HepG2 (cell line): ENCODE results near the gene SSH3. TPM values are rescaled to one million over a fixed set of nuclear protein-coding genes. Genes with fewer than 3 reads are reported as not detected.
A peak's percentile ranks its signal among the peaks of the same experiment; 100 is the strongest.

ENCODE experiments used
- ATAC-seq: fragments of 200-7000 bp; cut with Tn5 transposase; 3 replicates; pipeline ENCODE4 v1.9.1; 2020; ENCODE audit warnings: mild to moderate bottlenecking, moderate library complexity
- BruUV-seq: library from RNA; stranded (reverse); fragments of 400-500 nt; replicated peaks from 2 replicates; lab custom pipeline; 2021; lab: Mats Ljungman, UMichigan
- CTCF ChIA-PET: fragments of 300-600 bp; formaldehyde crosslinking; extraction: SDS; loops from one replicate; lab custom pipeline; 2021; ENCODE audit warnings: low total read pairs, inconsistent platforms, low intra/inter-chr PET ratio; lab: Yijun Ruan, JAX
- POLR2A ChIA-PET: fragments of 350-600 bp; sonication (Branson Sonifier 250); formaldehyde crosslinking; loops from one replicate; lab custom pipeline; 2020; ENCODE audit warnings: antibody characterized with exemption, inconsistent platforms; lab: Yijun Ruan, JAX
- DNase-seq: peaks from one replicate; pipeline ENCODE4 v3.0.0-alpha.2; 2015; ENCODE audit warnings: low spot score
- FAIRE-seq: peaks from 3 replicates; lab custom pipeline; 2011; peaks lifted over from hg19 to GRCh38; lab: Jason Lieb, UNC
- H2AFZ ChIP-seq: one replicate; pipeline ENCODE4 v1.6.1; 2011; ENCODE audit warnings: low read length, inconsistent platforms
- H3K27ac ChIP-seq: fragments of 300-600 bp; 3 replicates; pipeline ENCODE4 v1.8.0; 2011; ENCODE audit warnings: mixed run types, mild to moderate bottlenecking, mixed read lengths, low read length, inconsistent platforms; ENCODE audit not compliant: insufficient read depth; ENCODE audit errors: extremely low read length
- H3K27me3 ChIP-seq, 2 experiments: fragments of 200-600 bp in 1 of 2; 2 replicates in 1 of 2; 3 replicates in 1 of 2; pipeline versions ENCODE4 v1.6.0 to v1.8.0; 2011; ENCODE audit warnings: low read length in 2 of 2, mild to moderate bottlenecking in 2 of 2, moderate library complexity in 2 of 2, inconsistent platforms in 1 of 2; ENCODE audit not compliant: insufficient read depth in 2 of 2, control insufficient read depth in 1 of 2
- H3K36me3 ChIP-seq, 2 experiments: fragments of 200-600 bp in 1 of 2; replicated peaks in 1 of 2; 2 replicates in 1 of 2; 3 replicates in 1 of 2; pipeline versions ENCODE4 v1.5.1 to v1.8.0; 2011; ENCODE audit warnings: low read length in 2 of 2, inconsistent platforms in 1 of 2; ENCODE audit not compliant: insufficient read depth in 2 of 2, control insufficient read depth in 1 of 2
- H3K4me1 ChIP-seq: 2 replicates; pipeline ENCODE4 v1.5.1; 2012; ENCODE audit warnings: low read length, inconsistent platforms; ENCODE audit not compliant: insufficient read depth
- H3K4me2 ChIP-seq: 2 replicates; pipeline ENCODE4 v1.6.0; 2011; ENCODE audit warnings: low read depth, low read length, inconsistent platforms
- H3K4me3 ChIP-seq, 3 experiments: fragments of 200-600 bp in 1 of 3; sonication (generic), shearing (Covaris generic) in 1 of 3; replicated peaks in 1 of 3; 2 replicates each; pipeline ENCODE4 v1.5.1; 2011 to 2016; ENCODE audit warnings: low read length in 3 of 3, inconsistent platforms in 2 of 3, low read depth in 2 of 3, mild to moderate bottlenecking in 2 of 3, control low read depth in 1 of 3, mixed read lengths in 1 of 3; ENCODE audit not compliant: insufficient read depth in 1 of 3
- H3K79me2 ChIP-seq: one replicate; pipeline ENCODE4 v1.6.1; 2011; ENCODE audit warnings: low read length, inconsistent platforms; ENCODE audit not compliant: insufficient read depth
- H3K9ac ChIP-seq: 2 replicates; pipeline ENCODE4 v1.6.0; 2011; ENCODE audit warnings: mild to moderate bottlenecking, low read depth, low read length, inconsistent platforms; ENCODE audit not compliant: insufficient read depth
- H3K9me3 ChIP-seq: 2 replicates; pipeline ENCODE4 v1.5.1; 2012; ENCODE audit warnings: mild to moderate bottlenecking, low read length
- H4K20me1 ChIP-seq: 2 replicates; pipeline ENCODE4 v1.6.0; 2011; ENCODE audit warnings: inconsistent platforms, mild to moderate bottlenecking, low read length, moderate library complexity; ENCODE audit not compliant: insufficient read depth
- AGO2 ChIP-seq: fragments of 200-400 bp; formaldehyde crosslinking; optimal IDR thresholded peaks from 2 replicates; pipeline ENCODE3; 2017; ENCODE audit warnings: mild to moderate bottlenecking, low read depth, low read length, moderate library complexity
- GRHL1 ChIP-seq: sonication (generic); formaldehyde crosslinking; conservative IDR thresholded peaks from 2 replicates; pipeline ENCODE4 v1.8.0; 2022; ENCODE audit warnings: missing genetic modification reagents
- HNRNPL ChIP-seq: fragments of 200-400 bp; formaldehyde crosslinking; IDR thresholded peaks from 2 replicates; pipeline ENCODE4 v1.6.1; 2017; ENCODE audit warnings: mild to moderate bottlenecking, low read depth, low read length
- MEIS2 ChIP-seq: sonication (generic); formaldehyde crosslinking; IDR thresholded peaks from 2 replicates; pipeline ENCODE4 v1.9.0; 2021; ENCODE audit warnings: mild to moderate bottlenecking, missing genetic modification reagents
- MZF1 ChIP-seq: sonication (generic); formaldehyde crosslinking; IDR thresholded peaks from 2 replicates; pipeline ENCODE4 v1.8.1; 2023; ENCODE audit warnings: mild to moderate bottlenecking, missing genetic modification reagents, borderline replicate concordance
- PLSCR1 ChIP-seq: sonication (generic); formaldehyde crosslinking; IDR thresholded peaks from 2 replicates; pipeline ENCODE4 v1.5.0; 2020; ENCODE audit warnings: missing genetic modification reagents, mild to moderate bottlenecking, borderline replicate concordance
- ZNF136 ChIP-seq: sonication (generic); formaldehyde crosslinking; IDR thresholded peaks from 2 replicates; pipeline ENCODE4 v1.8.1; 2022; ENCODE audit warnings: low read depth, mild to moderate bottlenecking, moderate library complexity, missing genetic modification reagents
- ZNF350 ChIP-seq: sonication (generic); formaldehyde crosslinking; IDR thresholded peaks from 2 replicates; pipeline ENCODE4 v1.4.0; 2020; ENCODE audit warnings: mild to moderate bottlenecking, low read depth, missing genetic modification reagents, borderline replicate concordance
- ZNF431 ChIP-seq: sonication (generic); formaldehyde crosslinking; IDR thresholded peaks from 2 replicates; pipeline ENCODE4 v1.9.0; 2022; ENCODE audit warnings: missing genetic modification reagents, low read depth, mild to moderate bottlenecking, borderline replicate concordance
- ZNF546 ChIP-seq: sonication (generic); formaldehyde crosslinking; conservative IDR thresholded peaks from 2 replicates; pipeline ENCODE4 v1.8.1; 2023; ENCODE audit warnings: mild to moderate bottlenecking, missing genetic modification reagents
- ZNF616 ChIP-seq: sonication (generic); formaldehyde crosslinking; IDR thresholded peaks from 2 replicates; pipeline ENCODE4 v1.5.0; 2020; ENCODE audit warnings: low read depth, mild to moderate bottlenecking, missing genetic modification reagents
- ZNF724P ChIP-seq: sonication (generic); formaldehyde crosslinking; IDR thresholded peaks from 2 replicates; pipeline ENCODE4 v1.8.0; 2022; ENCODE audit warnings: missing genetic modification reagents, borderline replicate concordance
- ZZZ3 ChIP-seq: sonication (generic); formaldehyde crosslinking; IDR thresholded peaks from 2 replicates; pipeline ENCODE4 v1.4.0; 2020; ENCODE audit warnings: missing genetic modification reagents, mild to moderate bottlenecking, borderline replicate concordance
- WGBS: methylation state at CpG from one replicate; pipeline ENCODE4 v1.1.6; 2017; ENCODE audit warnings: low lambda C conversion rate; 5-methylcytosine and 5-hydroxymethylcytosine counted together
- in situ Hi-C: cut with HindIII; loops from 2 replicates; pipeline ENCODE4 v1.10.0; 2017; ENCODE audit warnings: low pct_unique_long_range_greater_than_20kb; ENCODE audit not compliant: extremely low pct_ligation_motif_present
- intact Hi-C: fragments of 100-400 bp; cut with micrococcal nuclease; formaldehyde crosslinking; loops from one replicate; pipeline ENCODE4 v1.10.0; 2022; ENCODE audit not compliant: unreplicated experiment
- polyA plus RNA-seq, 8 experiments: library from polyadenylated mRNA; depleted of rRNA in 3 of 8; stranded (reverse) in 7 of 8; unstranded in 1 of 8; fragments of >200 nt; fragmentation: Illumina TruSeq in 4 of 8; extraction: Trizol in 4 of 8; gene quantifications; 2 replicates each; pipeline versions ENCODE4 v1.2.1 to v1.2.3, GENCODE V29; 2011 to 2016; ENCODE audit warnings: low read depth in 4 of 8, missing spikeins in 1 of 8, mixed read lengths in 1 of 8; ENCODE audit not compliant: insufficient read depth in 1 of 8
- total RNA-seq, 5 experiments: library from RNA; depleted of rRNA; stranded (reverse); fragments of >200 nt; fragmentation: Illumina TruSeq; extraction: Trizol; gene quantifications; 2 replicates each; pipeline ENCODE4 v1.2.3, GENCODE V29; 2016; ENCODE audit warnings: low read depth in 1 of 5

The SSH3 gene
- total and polyA plus RNA-seq, 2 of the 13 experiments (the other 11 are each of a cell fraction or from before 2014, with no cell fraction given) = 12.4 to 18.8 TPM

GRCh38 chr11:67285541-67286498, 17.5 kb upstream of the SSH3 start:
- H3K36me3 ChIP-seq = peaks cover 25 to 52% of the 10 kb centered on the region in 2 experiments; a peak in 4 of 5 replicates
- no peak for ATAC-seq
- H3K4me3 ChIP-seq = no peak overlapping the region
- H3K27ac ChIP-seq = peak overlapping the region; percentile 100
- H3K79me2 ChIP-seq = peaks cover 12% of the 10 kb centered on the region
- FAIRE-seq = no peak
- no peaks in the 10 kb centered on the region for H3K9me3 ChIP-seq
- no peak for DNase-seq
- intact Hi-C loops = no loop called here
- no peak overlapping the region for H3K4me2 ChIP-seq
- ChIA-PET CTCF (no interaction called here), POLR2A (no interaction called here)
- no peak overlapping the region for H2AFZ ChIP-seq
- no TSS peak for BruUV-seq
- in situ Hi-C loops = no loop called here
- H4K20me1 ChIP-seq = no peaks in the 10 kb centered on the region
- WGBS = 99% methylated on average over 30 of the region's 39 CpGs
- peaks cover 29% of the 10 kb centered on the region for H3K4me1 ChIP-seq
- no peaks in the 10 kb centered on the region for H3K27me3 ChIP-seq
- H3K9ac ChIP-seq = no peak overlapping the region
- TF ChIP-seq AGO2 = peak; percentile 73
- no peak for TF ChIP-seq ZNF724P (CRISPR knock-in tag)
- no peak for TF ChIP-seq ZNF431 (CRISPR knock-in tag)
- TF ChIP-seq ZNF136 (CRISPR knock-in tag) = no peak
- TF ChIP-seq ZNF350 (CRISPR knock-in tag) = no peak
- peak; percentile 86 for TF ChIP-seq HNRNPL
- TF ChIP-seq PLSCR1 (CRISPR knock-in tag) = no peak
- TF ChIP-seq ZNF616 (CRISPR knock-in tag) = no peak
- no peak for TF ChIP-seq ZNF546 (CRISPR knock-in tag)
- no peak for TF ChIP-seq GRHL1 (CRISPR knock-in tag)
- TF ChIP-seq MZF1 (CRISPR knock-in tag) = no peak
- TF ChIP-seq MEIS2 (CRISPR knock-in tag) = no peak
- no peak for TF ChIP-seq ZZZ3 (CRISPR knock-in tag)
